ENCODE data around the gene EEF1AKMT1. TPM values are rescaled to one million over a fixed set of nuclear protein-coding genes. Genes with fewer than 3 reads are reported as not detected.

Gene EEF1AKMT1
- total RNA-seq, 4 donors from 2014 or later = 13.1 to 18.7 (median 14.8) TPM

DNA sequence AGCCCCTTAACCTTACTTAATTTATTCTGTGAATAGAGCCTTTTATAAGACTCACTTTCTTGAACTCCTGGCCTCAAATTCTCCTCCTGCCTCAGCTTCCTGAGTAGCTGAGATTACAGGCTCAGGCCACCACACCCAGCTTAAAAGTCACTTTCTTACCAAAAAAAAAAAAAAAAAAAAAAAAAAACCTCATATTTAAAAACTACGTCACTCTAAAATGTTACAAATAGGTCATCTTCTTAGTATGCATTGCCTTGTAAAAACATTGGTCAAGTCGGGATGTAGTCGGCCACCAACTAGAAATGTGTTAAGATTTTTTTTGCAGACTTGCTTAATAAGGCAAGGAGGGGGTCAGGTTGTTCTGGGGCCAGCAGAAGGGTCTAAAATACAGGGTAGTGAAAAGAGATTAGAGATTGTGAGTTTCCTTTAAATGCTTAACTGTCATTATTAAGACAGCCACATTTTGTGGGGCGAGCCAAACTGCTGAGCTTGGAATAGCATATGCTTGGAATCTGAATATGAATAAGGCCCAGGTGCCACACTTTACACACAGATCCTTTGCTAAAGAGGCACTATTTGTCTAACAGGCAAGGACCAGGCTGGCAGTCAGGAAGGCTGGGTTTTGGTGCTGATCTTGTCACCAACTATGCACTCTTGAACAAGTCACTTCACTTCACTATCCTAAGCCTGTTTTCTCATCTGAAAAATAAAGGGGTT lies 86.7 kb downstream of the EEF1AKMT1 start:
- intact Hi-C loops (cut with DNase I) = no loop called here
- Histone ChIP-seq H3K4me1 (no peaks in the 10 kb centered on the region), H3K4me3 (no peak overlapping the region), H3K9me3 (no peaks in the 10 kb centered on the region), H3K27me3 (no peaks in the 10 kb centered on the region), H3K27ac (replicated peaks in 1 of 4) (no peak overlapping the region), H3K36me3 (peaks cover 0 to 17% (median 6%) of the 10 kb centered on the region in 4 donors)
- TF ChIP-seq, protein P1, sequence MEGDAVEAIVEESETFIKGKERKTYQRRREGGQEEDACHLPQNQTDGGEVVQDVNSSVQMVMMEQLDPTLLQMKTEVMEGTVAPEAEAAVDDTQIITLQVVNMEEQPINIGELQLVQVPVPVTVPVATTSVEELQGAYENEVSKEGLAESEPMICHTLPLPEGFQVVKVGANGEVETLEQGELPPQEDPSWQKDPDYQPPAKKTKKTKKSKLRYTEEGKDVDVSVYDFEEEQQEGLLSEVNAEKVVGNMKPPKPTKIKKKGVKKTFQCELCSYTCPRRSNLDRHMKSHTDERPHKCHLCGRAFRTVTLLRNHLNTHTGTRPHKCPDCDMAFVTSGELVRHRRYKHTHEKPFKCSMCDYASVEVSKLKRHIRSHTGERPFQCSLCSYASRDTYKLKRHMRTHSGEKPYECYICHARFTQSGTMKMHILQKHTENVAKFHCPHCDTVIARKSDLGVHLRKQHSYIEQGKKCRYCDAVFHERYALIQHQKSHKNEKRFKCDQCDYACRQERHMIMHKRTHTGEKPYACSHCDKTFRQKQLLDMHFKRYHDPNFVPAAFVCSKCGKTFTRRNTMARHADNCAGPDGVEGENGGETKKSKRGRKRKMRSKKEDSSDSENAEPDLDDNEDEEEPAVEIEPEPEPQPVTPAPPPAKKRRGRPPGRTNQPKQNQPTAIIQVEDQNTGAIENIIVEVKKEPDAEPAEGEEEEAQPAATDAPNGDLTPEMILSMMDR (IDR thresholded peaks at IDR 0.05) = no peak
- TF ChIP-seq EP300 (IDR thresholded peaks at IDR 0.05) = no peak
- TF ChIP-seq POLR2AphosphoS5 (IDR thresholded peaks at IDR 0.05) = no peak
- no peak for TF ChIP-seq POLR2A (IDR thresholded peaks at IDR 0.05; ENCODE audit: low read depth)
- 82% methylated on average over 4 of the region's 4 CpGs for WGBS
- no peak for DNase-seq (ENCODE audit: extremely low spot score)

DNA sequence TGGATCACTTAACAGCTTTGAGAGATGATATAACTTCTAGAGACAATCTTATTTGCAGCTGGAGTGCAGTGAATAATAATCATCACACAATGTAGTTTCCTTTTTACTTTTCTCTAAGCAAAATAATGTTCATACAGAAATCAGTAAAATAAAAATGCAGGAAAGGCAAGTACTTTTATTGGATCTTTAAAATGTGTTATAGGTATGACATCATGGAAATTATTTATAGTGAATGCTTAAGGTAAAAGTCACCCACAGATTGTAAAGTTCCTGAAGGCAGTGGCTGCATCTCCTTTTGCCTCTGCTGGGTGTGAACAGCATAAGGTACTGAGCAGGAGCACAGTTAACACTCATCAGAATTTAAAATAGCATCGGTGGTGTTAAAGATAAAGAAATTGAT lies 87.6 kb downstream of the EEF1AKMT1 start:
- no peaks in the 10 kb centered on the region for H3K9me3 ChIP-seq
- intact Hi-C loops (cut with DNase I) = no loop called here
- peaks cover 0 to 18% (median 2%) of the 10 kb centered on the region in 4 donors for H3K36me3 ChIP-seq
- 95% methylated on average over 1 of the region's 1 CpG for WGBS
- no peak overlapping the region for H3K4me3 ChIP-seq
- no peak for TF ChIP-seq POLR2AphosphoS5 (IDR thresholded peaks at IDR 0.05)
- TF ChIP-seq POLR2A (IDR thresholded peaks at IDR 0.05; ENCODE audit: low read depth) = no peak
- no peak for TF ChIP-seq EP300 (IDR thresholded peaks at IDR 0.05)
- TF ChIP-seq, protein P1 (IDR thresholded peaks at IDR 0.05) = no peak
- H3K27ac ChIP-seq (replicated peaks in 1 of 4) = no peak overlapping the region
- DNase-seq (ENCODE audit: extremely low spot score) = no peak
- no peaks in the 10 kb centered on the region for H3K4me1 ChIP-seq
- H3K27me3 ChIP-seq = no peaks in the 10 kb centered on the region

DNA sequence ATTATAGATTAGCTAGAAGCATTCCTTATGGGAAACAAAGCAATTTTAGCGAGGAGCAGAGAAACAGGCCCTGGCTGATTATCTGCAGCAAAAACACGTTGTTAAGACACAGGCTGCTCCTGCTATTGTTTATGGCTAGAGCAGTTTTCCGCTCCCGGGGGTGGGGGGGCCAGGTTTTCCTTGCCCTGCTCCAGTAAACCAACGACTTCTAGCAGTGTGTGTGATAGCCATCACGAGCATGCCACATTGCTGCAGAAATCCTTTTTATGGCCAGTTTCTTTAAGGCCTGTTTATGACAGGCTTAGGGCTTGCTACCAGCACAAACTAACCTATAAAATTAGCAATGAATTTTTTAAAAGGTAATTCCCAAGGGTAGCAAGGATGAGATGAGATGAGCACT lies 88.7 kb downstream of the EEF1AKMT1 start:
- Histone ChIP-seq H3K36me3 (peaks cover 0 to 23% (median 0%) of the 10 kb centered on the region in 4 donors), H3K27me3 (no peaks in the 10 kb centered on the region), H3K4me1 (no peaks in the 10 kb centered on the region), H3K9me3 (no peaks in the 10 kb centered on the region), H3K4me3 (no peak overlapping the region), H3K27ac (replicated peaks in 1 of 4) (no peak overlapping the region)
- DNase-seq (ENCODE audit: extremely low spot score) = no peak
- WGBS = 74% methylated on average over 4 of the region's 6 CpGs
- intact Hi-C loops (cut with DNase I) = no loop called here
- TF ChIP-seq EP300 (IDR thresholded peaks at IDR 0.05) (no peak), POLR2A (IDR thresholded peaks at IDR 0.05; ENCODE audit: low read depth) (no peak), POLR2AphosphoS5 (IDR thresholded peaks at IDR 0.05) (no peak)
- TF ChIP-seq, protein P1 (IDR thresholded peaks at IDR 0.05) = no peak

DNA sequence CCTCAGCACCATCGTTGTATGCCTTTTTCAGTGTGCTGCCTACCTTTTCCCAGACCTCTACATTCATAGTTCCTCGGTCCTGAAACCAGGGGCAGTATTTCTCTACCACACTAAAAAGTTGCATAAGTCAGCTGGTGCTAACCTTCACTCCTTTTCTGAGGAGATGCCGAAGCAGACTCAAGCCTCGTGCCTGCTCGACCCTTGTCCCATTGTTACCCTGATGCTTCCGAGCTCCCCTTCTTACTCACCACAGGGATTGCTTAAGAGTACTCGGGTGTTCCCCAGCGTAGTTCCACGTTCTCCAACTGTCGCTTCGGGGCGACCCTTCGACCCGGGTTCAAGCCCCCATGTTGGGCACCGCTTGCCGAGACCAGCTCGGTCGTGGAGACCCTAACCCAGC lies 89.2 kb downstream of the EEF1AKMT1 start:
- Histone ChIP-seq H3K27ac (replicated peaks in 1 of 4) (no peak overlapping the region), H3K4me1 (no peaks in the 10 kb centered on the region), H3K9me3 (no peaks in the 10 kb centered on the region), H3K4me3 (no peak overlapping the region), H3K36me3 (peaks cover 0 to 23% (median 0%) of the 10 kb centered on the region in 4 donors), H3K27me3 (no peaks in the 10 kb centered on the region)
- 86% methylated on average over 17 of the region's 18 CpGs for WGBS
- intact Hi-C loops (cut with DNase I) = no loop called here
- TF ChIP-seq POLR2A (IDR thresholded peaks at IDR 0.05; ENCODE audit: low read depth) (no peak), EP300 (IDR thresholded peaks at IDR 0.05) (no peak), POLR2AphosphoS5 (IDR thresholded peaks at IDR 0.05) (no peak)
- TF ChIP-seq, protein P1 (IDR thresholded peaks at IDR 0.05) = no peak
- DNase-seq (ENCODE audit: extremely low spot score) = no peak
